Right atrium auricular region (tissue), 2 donors: Measurements from ENCODE around the gene TUT4. TPM values are rescaled to one million over a fixed set of nuclear protein-coding genes. Genes with fewer than 3 reads are reported as not detected.

Experiments used
- DNase-seq: peaks from one replicate; pipeline ENCODE4 v3.0.0-alpha.2; 2019; ENCODE audit warnings: low spot score
- H3K27ac ChIP-seq, 2 donors: fragments of 200-600 bp; sonication (generic); 1 replicate in 1 of 2; 2 replicates in 1 of 2; pipeline ENCODE4 v1.5.1; 2016 to 2019
- H3K27me3 ChIP-seq, 2 donors: fragments of 200-600 bp; sonication (generic); one replicate each; pipeline versions ENCODE4 v1.5.1 to v1.6.0; 2017 to 2019
- H3K36me3 ChIP-seq: fragments of 200-600 bp; sonication (generic); one replicate; pipeline ENCODE4 v1.5.1; 2016
- H3K4me1 ChIP-seq, 2 donors: fragments of 200-600 bp; sonication (generic); one replicate each; pipeline versions ENCODE4 v1.5.1 to v1.6.0; 2017 to 2019
- H3K4me3 ChIP-seq, 2 donors: fragments of 200-600 bp; sonication (generic); 1 replicate in 1 of 2; 2 replicates in 1 of 2; pipeline ENCODE4 v1.5.1; 2017 to 2019; ENCODE audit warnings: mild to moderate bottlenecking in 1 of 2, moderate library complexity in 1 of 2
- H3K9me3 ChIP-seq, 2 donors: fragments of 200-600 bp; sonication (generic); one replicate each; pipeline ENCODE4 v1.5.1; 2019
- total RNA-seq, 2 donors: library from RNA; depleted of rRNA; stranded (reverse); fragments of >200 nt; gene quantifications; one replicate each; pipeline ENCODE4 v1.1.0, GENCODE V29; 2016
- TF ChIP-seq, protein P1 (sequence below), 2 donors: fragments of 200-600 bp; sonication (generic); IDR thresholded peaks; one replicate each; pipeline ENCODE4 v1.5.1; 2019; ENCODE audit warnings: antibody characterized with exemption in 2 of 2

TUT4 gene
- total RNA-seq, 2 donors from 2014 or later, result 27.4 to 33.3 TPM

- Histone ChIP-seq H3K4me3 (no peak overlapping the region), H3K36me3 (peaks cover 13% of the 10 kb centered on the region), H3K9me3 (no peaks in the 10 kb centered on the region), H3K27me3 (no peaks in the 10 kb centered on the region), H3K27ac (no peak overlapping the region), H3K4me1 (peaks cover 0 to 7% of the 10 kb centered on the region in 2 donors)
- TF ChIP-seq, protein P1, sequence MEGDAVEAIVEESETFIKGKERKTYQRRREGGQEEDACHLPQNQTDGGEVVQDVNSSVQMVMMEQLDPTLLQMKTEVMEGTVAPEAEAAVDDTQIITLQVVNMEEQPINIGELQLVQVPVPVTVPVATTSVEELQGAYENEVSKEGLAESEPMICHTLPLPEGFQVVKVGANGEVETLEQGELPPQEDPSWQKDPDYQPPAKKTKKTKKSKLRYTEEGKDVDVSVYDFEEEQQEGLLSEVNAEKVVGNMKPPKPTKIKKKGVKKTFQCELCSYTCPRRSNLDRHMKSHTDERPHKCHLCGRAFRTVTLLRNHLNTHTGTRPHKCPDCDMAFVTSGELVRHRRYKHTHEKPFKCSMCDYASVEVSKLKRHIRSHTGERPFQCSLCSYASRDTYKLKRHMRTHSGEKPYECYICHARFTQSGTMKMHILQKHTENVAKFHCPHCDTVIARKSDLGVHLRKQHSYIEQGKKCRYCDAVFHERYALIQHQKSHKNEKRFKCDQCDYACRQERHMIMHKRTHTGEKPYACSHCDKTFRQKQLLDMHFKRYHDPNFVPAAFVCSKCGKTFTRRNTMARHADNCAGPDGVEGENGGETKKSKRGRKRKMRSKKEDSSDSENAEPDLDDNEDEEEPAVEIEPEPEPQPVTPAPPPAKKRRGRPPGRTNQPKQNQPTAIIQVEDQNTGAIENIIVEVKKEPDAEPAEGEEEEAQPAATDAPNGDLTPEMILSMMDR (IDR thresholded peaks at IDR 0.05), result no peak
- DNase-seq, result no peak
These were observed 32.7 kb downstream of the TUT4 start for GRCh38 chr1:52520148-52520547.

GRCh38 chr1:52518962-52519361 is 33.9 kb downstream of the TUT4 start:
- peaks cover 11% of the 10 kb centered on the region for H3K36me3 ChIP-seq
- H3K4me3 ChIP-seq, result no peak overlapping the region
- no peak for DNase-seq
- H3K27me3 ChIP-seq, result no peaks in the 10 kb centered on the region
- H3K4me1 ChIP-seq, result peaks cover 0 to 7% of the 10 kb centered on the region in 2 donors
- no peak overlapping the region for H3K27ac ChIP-seq
- no peaks in the 10 kb centered on the region for H3K9me3 ChIP-seq
- TF ChIP-seq, protein P1 (IDR thresholded peaks at IDR 0.05), result no peak

DNA sequence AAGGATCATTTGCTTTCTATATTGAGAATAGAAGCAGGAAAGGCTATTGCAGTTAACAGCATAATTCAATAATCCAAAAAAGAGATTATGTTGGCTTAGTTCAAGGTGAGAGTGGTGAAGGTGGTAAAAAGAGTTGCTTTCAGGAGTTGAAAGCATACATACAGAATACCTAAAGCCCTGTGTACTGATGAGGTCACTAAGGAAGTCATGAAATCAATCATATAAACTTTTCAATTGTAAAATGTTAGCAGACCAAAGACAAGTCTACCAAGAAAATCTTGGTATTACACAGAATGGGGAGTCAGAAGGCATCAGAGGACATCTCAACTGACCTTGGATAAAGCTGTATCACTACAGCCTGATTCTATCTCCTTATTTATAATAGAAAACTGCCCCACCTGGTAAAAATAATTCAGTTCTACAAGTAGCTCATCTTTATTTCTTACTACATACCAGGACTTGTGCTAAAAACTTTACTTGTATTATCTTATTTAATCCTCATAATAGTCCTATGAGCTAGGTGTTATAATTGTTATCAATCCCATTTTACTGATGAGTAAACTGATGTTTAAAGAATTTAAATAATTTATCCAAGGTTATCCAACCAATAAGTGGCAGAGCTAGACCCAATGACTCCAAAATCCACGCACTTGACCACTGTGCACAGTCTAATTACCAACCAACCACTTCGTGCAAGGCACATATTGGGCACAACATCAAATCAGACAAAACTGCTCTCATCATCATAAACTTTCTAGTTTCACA is 40.9 kb downstream of the TUT4 start:
- Histone ChIP-seq H3K27me3 (no peaks in the 10 kb centered on the region), H3K4me3 (no peak overlapping the region), H3K36me3 (peaks cover 16% of the 10 kb centered on the region), H3K27ac (no peak overlapping the region), H3K9me3 (no peaks in the 10 kb centered on the region), H3K4me1 (no peaks in the 10 kb centered on the region)
- DNase-seq, result no peak
- TF ChIP-seq, protein P1 (IDR thresholded peaks at IDR 0.05), result no peak

GRCh38 chr1:52511439-52511838 is 41.5 kb downstream of the TUT4 start:
- no peaks in the 10 kb centered on the region for H3K9me3 ChIP-seq
- TF ChIP-seq, protein P1 (IDR thresholded peaks at IDR 0.05), result no peak
- H3K36me3 ChIP-seq, result peaks cover 16% of the 10 kb centered on the region
- H3K27me3 ChIP-seq, result no peaks in the 10 kb centered on the region
- H3K4me1 ChIP-seq, result no peaks in the 10 kb centered on the region
- DNase-seq, result no peak
- H3K4me3 ChIP-seq, result no peak overlapping the region
- no peak overlapping the region for H3K27ac ChIP-seq

DNA sequence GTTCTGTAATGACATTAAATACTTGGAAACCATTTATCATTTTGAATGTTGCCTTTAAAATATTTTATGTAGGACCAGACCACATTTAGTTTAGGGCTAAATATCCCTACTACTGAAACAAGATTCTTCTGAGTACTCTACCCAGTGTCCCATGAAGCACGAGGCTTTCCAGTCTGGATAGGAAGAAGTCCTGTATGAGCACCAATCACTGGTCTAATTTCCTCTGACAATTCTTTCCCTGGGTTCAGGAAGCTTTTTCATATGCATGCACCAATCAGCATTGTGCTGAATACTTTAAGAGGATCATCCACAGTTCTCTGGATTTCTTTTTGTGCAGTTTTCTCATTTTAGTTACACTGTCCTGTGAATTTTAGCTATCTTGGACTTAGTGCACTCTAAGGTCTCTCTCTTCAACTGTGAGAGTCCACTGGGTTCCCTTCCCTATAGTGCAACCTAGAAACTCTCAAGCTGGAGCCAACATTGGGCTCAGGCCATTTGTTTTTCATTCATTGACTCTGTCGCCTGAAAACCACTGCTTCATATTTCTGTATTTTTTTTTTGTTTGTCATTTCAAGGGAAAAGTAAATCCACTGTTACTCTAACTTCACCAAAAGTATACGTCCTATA is 45.9 kb downstream of the TUT4 start:
- Histone ChIP-seq H3K27ac (no peak overlapping the region), H3K4me1 (no peaks in the 10 kb centered on the region), H3K27me3 (no peaks in the 10 kb centered on the region), H3K36me3 (peaks cover 7% of the 10 kb centered on the region), H3K9me3 (no peaks in the 10 kb centered on the region), H3K4me3 (no peak overlapping the region)
- TF ChIP-seq, protein P1 (IDR thresholded peaks at IDR 0.05), result no peak
- DNase-seq, result no peak
